HG03378 (cell line): ENCODE measurements around the gene MYLK3.
"Not testable (repeated sequence)": the region's sequence is repeated elsewhere in the genome, so short reads cannot be mapped to it uniquely, and the experiment has no call there.

Experiments
- ATAC-seq: cut with Tn5 transposase; IDR thresholded peaks from one replicate; pipeline ENCODE4 v1.9.1; 2021; ENCODE audit warnings: mild to moderate bottlenecking, moderate library complexity; ENCODE audit not compliant: unreplicated experiment

Gene MYLK3

GRCh38 chr16:46747777-46748651 is at the start of gene MYLK3:
MYLK3 (minus strand) TSS chr16:46748344; CDS start chr16:46748193, 151 bp downstream.
- no peak for ATAC-seq

GRCh38 chr16:46797501-46797900 is 49.4 kb upstream of the MYLK3 start:
- no peak for ATAC-seq

- no peak for ATAC-seq
Measured at GRCh38 chr16:46796764-46797269, 48.7 kb upstream of the MYLK3 start.

- ATAC-seq = no peak
Measured at GRCh38 chr16:46793841-46794240, 45.7 kb upstream of the MYLK3 start.

GRCh38 chr16:46790599-46791270 is 42.6 kb upstream of the MYLK3 start:
- ATAC-seq = no peak

- ATAC-seq = peak; percentile 47
Measured at GRCh38 chr16:46789499-46790414, 41.6 kb upstream of the MYLK3 start.

GRCh38 chr16:46788891-46789474 is 40.8 kb upstream of the MYLK3 start:
- no peak for ATAC-seq

- peak; percentile 47 for ATAC-seq
Measured at GRCh38 chr16:46787909-46788308, 39.8 kb upstream of the MYLK3 start.

GRCh38 chr16:46785076-46785845 is 37.1 kb upstream of the MYLK3 start:
- ATAC-seq = no peak

GRCh38 chr16:46784569-46784968 is 36.4 kb upstream of the MYLK3 start:
- ATAC-seq = not testable (repeated sequence)

- ATAC-seq = no peak
Measured at GRCh38 chr16:46783800-46784199, 35.7 kb upstream of the MYLK3 start.

- ATAC-seq = no peak
Measured at GRCh38 chr16:46782320-46782719, 34.2 kb upstream of the MYLK3 start.

- ATAC-seq = no peak
Measured at GRCh38 chr16:46777804-46778203, 29.7 kb upstream of the MYLK3 start.

- ATAC-seq = no peak
Measured at GRCh38 chr16:46775214-46775613, 27.1 kb upstream of the MYLK3 start.

- ATAC-seq = peak; percentile 79
Measured at GRCh38 chr16:46774743-46775177, 26.6 kb upstream of the MYLK3 start.

GRCh38 chr16:46772463-46772862 is 24.3 kb upstream of the MYLK3 start:
- ATAC-seq = no peak

- no peak for ATAC-seq
Measured at GRCh38 chr16:46768809-46769208, 20.7 kb upstream of the MYLK3 start.

GRCh38 chr16:46765050-46765449 is 16.9 kb upstream of the MYLK3 start:
- ATAC-seq = no peak

- no peak for ATAC-seq
Measured at GRCh38 chr16:46763147-46763546, 15.0 kb upstream of the MYLK3 start.

GRCh38 chr16:46762583-46762982 is 14.4 kb upstream of the MYLK3 start:
- ATAC-seq = no peak
